B cell (primary cell): ENCODE measurements around the gene TEKT5. TPM values are rescaled to one million over a fixed set of nuclear protein-coding genes. Genes with fewer than 3 reads are reported as not detected.

Experiments used
- ATAC-seq: fragments of 200-7000 bp; cut with Tn5 transposase; one replicate; pipeline ENCODE4 v1.10.0; 2021; ENCODE audit warnings: low read depth, mild to moderate bottlenecking, moderate number of reproducible peaks, moderate library complexity
- CTCF ChIA-PET: fragments of 350-600 bp; sonication (Branson Sonifier 250); formaldehyde crosslinking; loops from one replicate; lab custom pipeline; 2021; ENCODE audit warnings: antibody characterized with exemption, inconsistent platforms; lab: Charles Lee
- POLR2A ChIA-PET: fragments of 350-600 bp; sonication (Branson Sonifier 250); formaldehyde crosslinking; loops from one replicate; lab custom pipeline; 2021; ENCODE audit warnings: antibody characterized with exemption; lab: Charles Lee
- DNase-seq: peaks from one replicate; pipeline ENCODE4 v3.0.0; 2013
- H2AFZ ChIP-seq: 2 replicates; pipeline ENCODE4 v1.6.1; 2012; ENCODE audit warnings: mild to moderate bottlenecking, low read depth, low read length; ENCODE audit not compliant: insufficient read depth, poor library complexity, severe bottlenecking
- H3K27ac ChIP-seq, 2 donors: 1 replicate in 1 of 2; 2 replicates in 1 of 2; pipeline ENCODE4 v1.5.1; 2012 to 2013; ENCODE audit warnings: low read length in 2 of 2, mild to moderate bottlenecking in 2 of 2, moderate library complexity in 1 of 2
- H3K27me3 ChIP-seq, 4 experiments: fragments of 200-600 bp in 1 of 4; sonication (generic) in 1 of 4; replicated peaks in 1 of 4; 1 replicate in 2 of 4; 2 replicates in 2 of 4; pipeline versions ENCODE4 v1.6.1 to v1.7.0; 2013 to 2016; ENCODE audit warnings: low read length in 3 of 4, mild to moderate bottlenecking in 2 of 4, mixed read lengths in 1 of 4, moderate library complexity in 1 of 4; ENCODE audit not compliant: insufficient read depth in 4 of 4, control insufficient read depth in 3 of 4; ENCODE audit errors: control extremely low read depth in 1 of 4
- H3K36me3 ChIP-seq, 2 experiments: replicated peaks in 1 of 2; 1 replicate in 1 of 2; 2 replicates in 1 of 2; pipeline versions ENCODE4 v1.6.1 to v1.7.1; 2013; ENCODE audit warnings: low read length in 1 of 2; ENCODE audit not compliant: insufficient read depth in 2 of 2, control insufficient read depth in 1 of 2; ENCODE audit errors: control extremely low read depth in 1 of 2, extremely low read depth in 1 of 2
- H3K4me1 ChIP-seq, 2 donors: fragments of 200-600 bp in 1 of 2; sonication (generic) in 1 of 2; 1 replicate in 1 of 2; 2 replicates in 1 of 2; pipeline versions ENCODE4 v1.5.1 to v1.6.1; 2013 to 2017; ENCODE audit warnings: low read length in 2 of 2; ENCODE audit not compliant: control insufficient read depth in 2 of 2, insufficient read depth in 2 of 2
- H3K4me2 ChIP-seq: replicated peaks from 2 replicates; pipeline ENCODE3; 2012; ENCODE audit warnings: mild to moderate bottlenecking, low read depth, low read length; ENCODE audit not compliant: poor library complexity, severe bottlenecking
- H3K4me3 ChIP-seq, 5 experiments: fragments of 200-600 bp in 1 of 5; sonication (generic) in 1 of 5; 1 replicate in 3 of 5; 2 replicates in 2 of 5; pipeline versions ENCODE4 v1.5.1 to v1.7.0; 2011 to 2016; ENCODE audit warnings: low read length in 4 of 5, mild to moderate bottlenecking in 4 of 5, low read depth in 2 of 5, control low read depth in 1 of 5, moderate library complexity in 1 of 5; ENCODE audit not compliant: insufficient read depth in 1 of 5; ENCODE audit errors: control extremely low read depth in 1 of 5, extremely low read depth in 1 of 5
- H3K79me2 ChIP-seq: fragments of 200-600 bp; sonication (generic); one replicate; pipeline ENCODE4 v1.6.0; 2016; ENCODE audit warnings: low read length; ENCODE audit not compliant: control insufficient read depth, insufficient read depth
- H3K9ac ChIP-seq: fragments of 200-600 bp; sonication (generic); 2 replicates; pipeline ENCODE4 v1.6.1; 2017; ENCODE audit warnings: mild to moderate bottlenecking, low read length, moderate library complexity
- H3K9me3 ChIP-seq, 3 donors: one replicate each; pipeline versions ENCODE4 v1.6.1 to v1.7.1; 2013; ENCODE audit warnings: low read length in 2 of 3; ENCODE audit not compliant: control insufficient read depth in 2 of 3, insufficient read depth in 1 of 3; ENCODE audit errors: control extremely low read depth in 1 of 3
- H4K20me1 ChIP-seq: 2 replicates; pipeline ENCODE4 v1.6.0; 2012; ENCODE audit warnings: mild to moderate bottlenecking, low read length; ENCODE audit not compliant: insufficient read depth, control insufficient read depth, poor library complexity, severe bottlenecking
- H3K27ac Mint-ChIP-seq: one replicate; pipeline ENCODE4 v1.8.0; 2021; ENCODE audit warnings: mixed read lengths
- H3K27me3 Mint-ChIP-seq: one replicate; pipeline ENCODE4 v1.8.0; 2021; ENCODE audit warnings: mixed read lengths
- H3K4me1 Mint-ChIP-seq: one replicate; pipeline ENCODE4 v1.8.0; 2021; ENCODE audit warnings: mixed read lengths
- H3K4me3 Mint-ChIP-seq: one replicate; pipeline ENCODE4 v1.8.0; 2021; ENCODE audit warnings: mixed read lengths
- H3K9me3 Mint-ChIP-seq: one replicate; pipeline ENCODE4 v1.8.0; 2022; ENCODE audit warnings: mixed read lengths; ENCODE audit not compliant: insufficient read depth
- EZH2 ChIP-seq: IDR thresholded peaks from 2 replicates; pipeline ENCODE4 v1.6.1; 2012; ENCODE audit warnings: borderline replicate concordance, low read depth, mild to moderate bottlenecking, moderate library complexity, low read length; ENCODE audit not compliant: insufficient read depth, poor library complexity, severe bottlenecking
- WGBS: methylation state at CpG from one replicate; pipeline ENCODE4 v1.1.5; 2013; ENCODE audit warnings: missing lambda C conversion rate; ENCODE audit not compliant: insufficient coverage; 5-methylcytosine and 5-hydroxymethylcytosine counted together
- intact Hi-C: fragments of 100-400 bp; cut with micrococcal nuclease; formaldehyde crosslinking; loops from one replicate; pipeline ENCODE4 v1.10.0; 2022
- polyA plus RNA-seq: library from polyadenylated mRNA; depleted of rRNA; stranded (reverse); fragments of >200 nt; gene quantifications from 2 replicates; pipeline ENCODE4 v1.2.3, GENCODE V29; 2012
- total RNA-seq, 2 donors: library from RNA; stranded (reverse); fragments of 120-200 nt in 1 of 2; gene quantifications; 1 replicate in 1 of 2; 2 replicates in 1 of 2; pipeline versions ENCODE4 v1.2.3 to v1.2.4, GENCODE V29; 2013 to 2022
- TF ChIP-seq, protein P1 (sequence below): fragments of 200-600 bp; IDR thresholded peaks from one replicate; pipeline ENCODE4 v1.8.0; 2022; ENCODE audit warnings: antibody characterized with exemption, mild to moderate bottlenecking

Gene TEKT5
- total and polyA plus RNA-seq, 2 donors (not counting 1 experiment from before 2014, with no cell fraction given), result 0.42 to 0.57 TPM

GRCh38 chr16:10647721-10648296 lies 46.9 kb downstream of the TEKT5 start:
- no peaks in the 10 kb centered on the region for H3K79me2 ChIP-seq
- intact Hi-C loops, result no loop called here
- H3K4me3 ChIP-seq, result no peak overlapping the region
- DNase-seq (no peak), ATAC-seq (no peak)
- H3K9me3 ChIP-seq, result no peaks in the 10 kb centered on the region
- TF ChIP-seq, protein P1, sequence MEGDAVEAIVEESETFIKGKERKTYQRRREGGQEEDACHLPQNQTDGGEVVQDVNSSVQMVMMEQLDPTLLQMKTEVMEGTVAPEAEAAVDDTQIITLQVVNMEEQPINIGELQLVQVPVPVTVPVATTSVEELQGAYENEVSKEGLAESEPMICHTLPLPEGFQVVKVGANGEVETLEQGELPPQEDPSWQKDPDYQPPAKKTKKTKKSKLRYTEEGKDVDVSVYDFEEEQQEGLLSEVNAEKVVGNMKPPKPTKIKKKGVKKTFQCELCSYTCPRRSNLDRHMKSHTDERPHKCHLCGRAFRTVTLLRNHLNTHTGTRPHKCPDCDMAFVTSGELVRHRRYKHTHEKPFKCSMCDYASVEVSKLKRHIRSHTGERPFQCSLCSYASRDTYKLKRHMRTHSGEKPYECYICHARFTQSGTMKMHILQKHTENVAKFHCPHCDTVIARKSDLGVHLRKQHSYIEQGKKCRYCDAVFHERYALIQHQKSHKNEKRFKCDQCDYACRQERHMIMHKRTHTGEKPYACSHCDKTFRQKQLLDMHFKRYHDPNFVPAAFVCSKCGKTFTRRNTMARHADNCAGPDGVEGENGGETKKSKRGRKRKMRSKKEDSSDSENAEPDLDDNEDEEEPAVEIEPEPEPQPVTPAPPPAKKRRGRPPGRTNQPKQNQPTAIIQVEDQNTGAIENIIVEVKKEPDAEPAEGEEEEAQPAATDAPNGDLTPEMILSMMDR, result no peak
- TF ChIP-seq EZH2, result no peak
- Mint-ChIP-seq H3K4me1 (peaks cover 2% of the 10 kb centered on the region), H3K27me3 (peaks cover 4% of the 10 kb centered on the region), H3K9me3 (no peaks in the 10 kb centered on the region), H3K4me3 (no peak overlapping the region), H3K27ac (no peak overlapping the region)
- ChIA-PET CTCF (interaction anchor here (0.6 kb wide), 1 partner anchor 41 kb away, joined by 3 read pairs; no protein-coding TSS in a partner anchor), POLR2A (interaction anchor here (0.6 kb wide), 1 partner anchor 189 kb away, joined by 3 read pairs; no protein-coding TSS in a partner anchor)
- no peaks in the 10 kb centered on the region for H3K27me3 ChIP-seq
- H3K27ac ChIP-seq, result no peak overlapping the region
- no peaks in the 10 kb centered on the region for H4K20me1 ChIP-seq
- no peak overlapping the region for H3K9ac ChIP-seq
- H3K4me2 ChIP-seq, result no peak overlapping the region
- peaks cover 0 to 5% of the 10 kb centered on the region in 2 donors for H3K4me1 ChIP-seq
- WGBS, result 100% methylated on average over 3 of the region's 4 CpGs
- no peaks in the 10 kb centered on the region for H3K36me3 ChIP-seq
- H2AFZ ChIP-seq, result no peak overlapping the region

GRCh38 chr16:10647264-10647720 lies 47.4 kb downstream of the TEKT5 start:
- TF ChIP-seq EZH2, result no peak
- TF ChIP-seq, protein P1, result no peak
- Mint-ChIP-seq H3K27ac (no peak overlapping the region), H3K9me3 (no peaks in the 10 kb centered on the region), H3K27me3 (peaks cover 9% of the 10 kb centered on the region), H3K4me3 (no peak overlapping the region), H3K4me1 (peaks cover 2% of the 10 kb centered on the region)
- no peak overlapping the region for H3K4me3 ChIP-seq
- no peaks in the 10 kb centered on the region for H3K36me3 ChIP-seq
- H3K79me2 ChIP-seq, result no peaks in the 10 kb centered on the region
- H3K9ac ChIP-seq, result no peak overlapping the region
- H2AFZ ChIP-seq, result no peak overlapping the region
- H4K20me1 ChIP-seq, result no peaks in the 10 kb centered on the region
- H3K27me3 ChIP-seq, result no peaks in the 10 kb centered on the region
- DNase-seq, result no peak
- ATAC-seq, result no peak
- no peak overlapping the region for H3K27ac ChIP-seq
- intact Hi-C loops, result no loop called here
- ChIA-PET CTCF (interaction anchor here (0.6 kb wide), 1 partner anchor 41 kb away, joined by 3 read pairs; no protein-coding TSS in a partner anchor), POLR2A (interaction anchor here (0.6 kb wide), 1 partner anchor 189 kb away, joined by 3 read pairs; no protein-coding TSS in a partner anchor)
- no peak overlapping the region for H3K4me2 ChIP-seq
- H3K9me3 ChIP-seq, result no peaks in the 10 kb centered on the region
- peaks cover 0 to 5% of the 10 kb centered on the region in 2 donors for H3K4me1 ChIP-seq
- 87% methylated on average over 6 of the region's 10 CpGs for WGBS
